Fibroblast of the aortic adventitia (primary cell): ENCODE measurements around the gene DPP4. TPM values are rescaled to one million over a fixed set of nuclear protein-coding genes. Genes with fewer than 3 reads are reported as not detected.
A peak's percentile ranks its signal among the peaks of the same experiment; 100 is the strongest.

Experiments
- DNase-seq: peaks from one replicate; pipeline ENCODE4 v3.0.0-alpha.2; 2010; ENCODE audit warnings: low read depth
- H3K4me3 ChIP-seq: 2 replicates; pipeline ENCODE4 v1.5.1; 2011; ENCODE audit warnings: low read depth, mild to moderate bottlenecking, control low read depth, low read length, moderate library complexity
- total RNA-seq: library from RNA; depleted of rRNA; stranded (reverse); fragments of >200 nt; gene quantifications from 2 replicates; pipeline ENCODE4 v1.2.3, GENCODE V29; 2012; ENCODE audit warnings: low replicate concordance
- TF ChIP-seq, protein P1 (sequence below): IDR thresholded peaks from 2 replicates; pipeline ENCODE4 v1.5.1; 2011; ENCODE audit warnings: mild to moderate bottlenecking, low read length, control low read depth, inconsistent platforms; ENCODE audit not compliant: insufficient read depth

Gene DPP4
- total RNA-seq, 1 donor = 203 TPM

DNA sequence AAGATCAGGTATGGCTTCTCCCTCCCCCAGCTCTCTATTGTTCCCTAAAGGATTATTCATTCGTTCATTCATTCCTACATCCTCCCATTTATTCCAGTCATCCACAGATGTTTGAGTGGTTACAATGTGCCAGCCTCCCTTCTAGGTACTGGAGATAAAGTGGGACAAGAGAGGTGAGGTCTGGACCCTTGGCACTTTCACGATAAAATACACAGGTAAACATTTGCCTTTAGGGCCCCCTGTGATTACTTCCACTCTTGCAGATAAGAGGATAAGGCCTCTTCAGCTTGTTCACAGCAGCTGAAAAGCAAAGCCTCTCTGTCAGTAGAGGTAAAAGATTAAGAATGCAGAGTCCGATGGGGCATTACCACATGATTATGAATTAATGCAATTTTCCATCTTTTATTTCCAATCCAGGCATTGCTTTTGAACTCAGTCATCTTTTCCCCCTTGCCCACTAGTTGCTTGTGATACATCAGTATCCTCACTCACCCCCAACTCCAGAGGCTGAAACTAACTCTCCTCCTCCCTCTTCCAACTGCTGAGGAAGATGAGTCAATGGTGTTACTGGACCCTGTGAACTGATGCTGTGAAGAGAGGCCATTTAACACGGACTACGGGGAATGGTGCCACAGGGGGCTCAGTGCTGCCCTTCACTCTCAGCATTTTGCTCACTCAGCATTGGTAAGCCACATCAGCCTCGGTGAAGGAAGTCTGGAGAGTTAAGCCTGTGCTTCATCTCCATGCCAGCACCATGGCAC lies 1.1 kb upstream of the DPP4 start:
- H3K4me3 ChIP-seq = peak overlapping the region; percentile 89
- TF ChIP-seq, protein P1, sequence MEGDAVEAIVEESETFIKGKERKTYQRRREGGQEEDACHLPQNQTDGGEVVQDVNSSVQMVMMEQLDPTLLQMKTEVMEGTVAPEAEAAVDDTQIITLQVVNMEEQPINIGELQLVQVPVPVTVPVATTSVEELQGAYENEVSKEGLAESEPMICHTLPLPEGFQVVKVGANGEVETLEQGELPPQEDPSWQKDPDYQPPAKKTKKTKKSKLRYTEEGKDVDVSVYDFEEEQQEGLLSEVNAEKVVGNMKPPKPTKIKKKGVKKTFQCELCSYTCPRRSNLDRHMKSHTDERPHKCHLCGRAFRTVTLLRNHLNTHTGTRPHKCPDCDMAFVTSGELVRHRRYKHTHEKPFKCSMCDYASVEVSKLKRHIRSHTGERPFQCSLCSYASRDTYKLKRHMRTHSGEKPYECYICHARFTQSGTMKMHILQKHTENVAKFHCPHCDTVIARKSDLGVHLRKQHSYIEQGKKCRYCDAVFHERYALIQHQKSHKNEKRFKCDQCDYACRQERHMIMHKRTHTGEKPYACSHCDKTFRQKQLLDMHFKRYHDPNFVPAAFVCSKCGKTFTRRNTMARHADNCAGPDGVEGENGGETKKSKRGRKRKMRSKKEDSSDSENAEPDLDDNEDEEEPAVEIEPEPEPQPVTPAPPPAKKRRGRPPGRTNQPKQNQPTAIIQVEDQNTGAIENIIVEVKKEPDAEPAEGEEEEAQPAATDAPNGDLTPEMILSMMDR = no peak
- DNase-seq = no peak

DNA sequence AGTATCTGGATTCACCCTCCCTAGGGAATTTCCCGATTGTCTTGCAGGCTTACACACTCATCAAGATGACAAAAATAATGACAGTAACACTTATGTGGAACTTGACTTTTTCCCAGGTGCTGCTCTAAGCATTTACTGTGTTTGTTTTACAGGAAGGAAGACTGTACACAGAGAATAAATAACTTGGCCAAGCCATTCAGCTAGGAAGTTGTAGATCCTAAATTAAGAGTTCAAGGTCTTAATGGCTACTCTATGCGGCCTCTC lies 549 bp upstream of the DPP4 start:
- TF ChIP-seq, protein P1 = no peak
- DNase-seq = no peak
- peak overlapping the region; percentile 89 for H3K4me3 ChIP-seq

GRCh38 chr2:162072976-162073887 lies 783 bp downstream of the DPP4 start:
- H3K4me3 ChIP-seq = peak overlapping the region; percentile 89
- TF ChIP-seq, protein P1 = no peak
- peak; percentile 62 for DNase-seq

- H3K4me3 ChIP-seq = peak overlapping the region; percentile 89
- TF ChIP-seq, protein P1 = no peak
- peak; percentile 89 for DNase-seq
These were observed 1.8 kb downstream of the DPP4 start for GRCh38 chr2:162072181-162072702.

DNA sequence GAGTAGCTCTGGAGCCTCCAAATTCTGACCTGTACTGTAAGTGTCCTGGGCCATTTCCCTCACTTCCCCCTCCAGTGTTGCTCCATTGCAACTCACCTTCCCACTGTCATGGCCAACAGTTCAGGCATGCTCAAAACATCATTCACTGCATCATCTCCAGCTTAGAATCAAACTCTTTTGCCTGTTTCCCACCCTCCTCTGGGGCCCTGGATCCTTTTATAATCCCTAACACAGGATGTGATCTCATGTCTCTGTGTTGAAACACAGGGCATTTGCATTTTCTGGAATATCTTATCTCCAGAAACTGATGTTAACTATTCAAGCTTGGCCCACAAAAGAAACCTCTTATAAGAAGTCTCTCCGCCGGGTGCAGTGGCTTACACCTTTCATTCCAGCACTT lies 3.0 kb downstream of the DPP4 start:
- peak; percentile 72 for DNase-seq

GRCh38 chr2:162070228-162070936 lies 3.6 kb downstream of the DPP4 start:
- no peak for DNase-seq
- TF ChIP-seq, protein P1 = no peak

More for the DNA sequence above, 3.0 kb downstream of the DPP4 start:
- TF ChIP-seq, protein P1 = no peak
- peak overlapping the region; percentile 43 for H3K4me3 ChIP-seq

More at GRCh38 chr2:162070228-162070936, 3.6 kb downstream of the DPP4 start:
- peak overlapping the region; percentile 43 for H3K4me3 ChIP-seq
